ENCODE data around the gene CRACR2A. TPM values are rescaled to one million over a fixed set of nuclear protein-coding genes. Genes with fewer than 3 reads are reported as not detected.
A peak's percentile ranks its signal among the peaks of the same experiment; 100 is the strongest.

CRACR2A gene
- total and polyA plus RNA-seq, 2 donors from 2014 or later, result 0.22 to 6.1 TPM

GRCh38 chr12:3752096-3752709 lies 706 bp downstream of the CRACR2A start:
- TF ChIP-seq CTCF (IDR thresholded peaks at IDR 0.05; ENCODE audit: borderline replicate concordance, extremely low read depth, insufficient read depth), result no peak
- Histone ChIP-seq H3K9me3 (ENCODE audit: control insufficient read depth in 2 of 3, insufficient read depth in 1 of 3, low read length in 3 of 3) (no peaks in the 10 kb centered on the region), H3K36me3 (ENCODE audit: control insufficient read depth in 2 of 3, insufficient read depth in 3 of 3, low read length in 3 of 3) (no peaks in the 10 kb centered on the region), H3K27ac (ENCODE audit: low read depth in 2 of 2, low read length in 2 of 2) (peak overlapping the region in 1 of 2 donors; percentile 23), H3K4me3 (ENCODE audit: low read length in 3 of 3) (peak overlapping the region; percentile 24 to 57 (median 30)), H3K9ac (ENCODE audit: low read length in 3 of 3) (no peak overlapping the region), H3K27me3 (ENCODE audit: control insufficient read depth, insufficient read depth, low read length) (no peaks in the 10 kb centered on the region), H3K4me1 (ENCODE audit: control insufficient read depth in 2 of 3, insufficient read depth in 2 of 3, low read depth in 1 of 3, low read length in 3 of 3) (peaks cover 0 to 4% (median 0%) of the 10 kb centered on the region in 3 donors)
- FAIRE-seq, result no peak
- intact Hi-C loops (cut with DNase I), result no loop called here
- peak; percentile 21 to 74 (median 46) for DNase-seq

GRCh38 chr12:3751151-3752095 lies 1.5 kb downstream of the CRACR2A start:
- no peak overlapping the region for H3K9ac ChIP-seq (ENCODE audit: low read length in 3 of 3)
- no peak for TF ChIP-seq CTCF (IDR thresholded peaks at IDR 0.05; ENCODE audit: borderline replicate concordance, extremely low read depth, insufficient read depth)
- H3K4me1 ChIP-seq (ENCODE audit: control insufficient read depth in 2 of 3, insufficient read depth in 2 of 3, low read depth in 1 of 3, low read length in 3 of 3), result peaks cover 0 to 4% (median 0%) of the 10 kb centered on the region in 3 donors
- DNase-seq (no peak), FAIRE-seq (no peak)
- no peaks in the 10 kb centered on the region for H3K36me3 ChIP-seq (ENCODE audit: control insufficient read depth in 2 of 3, insufficient read depth in 3 of 3, low read length in 3 of 3)
- no peaks in the 10 kb centered on the region for H3K27me3 ChIP-seq (ENCODE audit: control insufficient read depth, insufficient read depth, low read length)
- intact Hi-C loops (cut with DNase I), result no loop called here
- no peak overlapping the region for H3K4me3 ChIP-seq (ENCODE audit: low read length in 3 of 3)
- H3K27ac ChIP-seq (ENCODE audit: low read depth in 2 of 2, low read length in 2 of 2), result no peak overlapping the region
- no peaks in the 10 kb centered on the region for H3K9me3 ChIP-seq (ENCODE audit: control insufficient read depth in 2 of 3, insufficient read depth in 1 of 3, low read length in 3 of 3)

DNA sequence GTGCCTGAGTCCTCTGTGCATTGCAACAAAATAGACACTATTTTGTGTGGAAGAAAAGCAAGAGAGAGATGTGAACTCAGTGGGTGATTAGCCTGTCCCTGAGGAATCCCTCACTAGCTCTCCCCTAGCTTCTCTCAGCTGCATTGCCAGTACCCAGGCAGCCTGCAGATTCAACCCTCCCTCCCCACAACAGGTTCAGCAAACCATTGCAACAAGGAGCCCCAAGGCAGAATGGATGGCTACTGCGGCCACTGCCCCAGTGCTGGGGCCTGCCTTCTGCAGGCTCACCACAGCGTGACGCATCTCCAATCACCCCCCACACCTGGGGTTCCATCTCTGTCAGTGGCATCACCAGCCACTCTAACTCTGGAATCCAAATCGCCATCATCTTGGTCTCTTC lies 2.3 kb downstream of the CRACR2A start:
- no peaks in the 10 kb centered on the region for H3K27me3 ChIP-seq (ENCODE audit: control insufficient read depth, insufficient read depth, low read length)
- peaks cover 0 to 4% (median 0%) of the 10 kb centered on the region in 3 donors for H3K4me1 ChIP-seq (ENCODE audit: control insufficient read depth in 2 of 3, insufficient read depth in 2 of 3, low read depth in 1 of 3, low read length in 3 of 3)
- H3K9ac ChIP-seq (ENCODE audit: low read length in 3 of 3), result no peak overlapping the region
- intact Hi-C loops (cut with DNase I), result no loop called here
- no peak for TF ChIP-seq CTCF (IDR thresholded peaks at IDR 0.05; ENCODE audit: borderline replicate concordance, extremely low read depth, insufficient read depth)
- H3K36me3 ChIP-seq (ENCODE audit: control insufficient read depth in 2 of 3, insufficient read depth in 3 of 3, low read length in 3 of 3), result no peaks in the 10 kb centered on the region
- FAIRE-seq (no peak), DNase-seq (no peak)
- H3K27ac ChIP-seq (ENCODE audit: low read depth in 2 of 2, low read length in 2 of 2), result no peak overlapping the region
- no peaks in the 10 kb centered on the region for H3K9me3 ChIP-seq (ENCODE audit: control insufficient read depth in 2 of 3, insufficient read depth in 1 of 3, low read length in 3 of 3)
- H3K4me3 ChIP-seq (ENCODE audit: low read length in 3 of 3), result no peak overlapping the region
